ENCODE results near the gene SNAP47.

DNA sequence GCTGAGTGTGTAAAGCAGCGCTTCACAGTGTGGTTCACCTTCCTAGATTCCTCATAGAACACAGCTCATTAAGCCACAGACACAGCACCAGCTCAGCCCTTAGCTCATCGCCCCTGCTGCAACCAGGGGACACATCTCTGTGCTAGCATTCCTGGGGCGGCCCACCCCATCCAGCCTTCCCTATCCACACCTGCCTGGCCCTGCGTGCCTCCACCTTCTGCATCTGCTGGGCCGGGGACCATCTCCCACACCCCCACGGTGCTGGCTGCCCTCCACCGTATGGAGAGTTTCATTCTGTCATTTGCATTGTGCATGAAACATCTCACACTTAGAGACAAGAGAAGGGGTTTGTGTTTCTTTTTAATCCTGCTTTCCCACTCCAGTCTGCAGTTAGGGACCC lies 44.5 kb downstream of the SNAP47 start:
- no peak for TF ChIP-seq POLR2A (IDR thresholded peaks at IDR 0.05)
- TF ChIP-seq, protein P1, sequence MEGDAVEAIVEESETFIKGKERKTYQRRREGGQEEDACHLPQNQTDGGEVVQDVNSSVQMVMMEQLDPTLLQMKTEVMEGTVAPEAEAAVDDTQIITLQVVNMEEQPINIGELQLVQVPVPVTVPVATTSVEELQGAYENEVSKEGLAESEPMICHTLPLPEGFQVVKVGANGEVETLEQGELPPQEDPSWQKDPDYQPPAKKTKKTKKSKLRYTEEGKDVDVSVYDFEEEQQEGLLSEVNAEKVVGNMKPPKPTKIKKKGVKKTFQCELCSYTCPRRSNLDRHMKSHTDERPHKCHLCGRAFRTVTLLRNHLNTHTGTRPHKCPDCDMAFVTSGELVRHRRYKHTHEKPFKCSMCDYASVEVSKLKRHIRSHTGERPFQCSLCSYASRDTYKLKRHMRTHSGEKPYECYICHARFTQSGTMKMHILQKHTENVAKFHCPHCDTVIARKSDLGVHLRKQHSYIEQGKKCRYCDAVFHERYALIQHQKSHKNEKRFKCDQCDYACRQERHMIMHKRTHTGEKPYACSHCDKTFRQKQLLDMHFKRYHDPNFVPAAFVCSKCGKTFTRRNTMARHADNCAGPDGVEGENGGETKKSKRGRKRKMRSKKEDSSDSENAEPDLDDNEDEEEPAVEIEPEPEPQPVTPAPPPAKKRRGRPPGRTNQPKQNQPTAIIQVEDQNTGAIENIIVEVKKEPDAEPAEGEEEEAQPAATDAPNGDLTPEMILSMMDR (IDR thresholded peaks at IDR 0.05): no peak

Data from esophagus squamous epithelium (tissue), 4 donors.